GM12878 (cell line): ENCODE measurements around the gene SH3GL3. TPM values are rescaled to one million over a fixed set of nuclear protein-coding genes. Genes with fewer than 3 reads are reported as not detected.

Experiments used
- ATAC-seq: fragments of 200-7000 bp; cut with Tn5 transposase; 3 replicates; pipeline ENCODE4 v1.9.1; 2020; ENCODE audit warnings: mild to moderate bottlenecking, moderate library complexity
- BruUV-seq: library from RNA; stranded (reverse); fragments of 400-500 nt; replicated peaks from 2 replicates; lab custom pipeline; 2021; lab: Mats Ljungman, UMichigan
- CTCF ChIA-PET: fragments of 300-600 bp; sonication (Branson Sonifier 250); formaldehyde crosslinking; extraction: SDS; loops from one replicate; lab custom pipeline; 2021; ENCODE audit warnings: inconsistent platforms; lab: Yijun Ruan, JAX
- POLR2A ChIA-PET: fragments of 350-600 bp; formaldehyde crosslinking; extraction: SDS; loops from one replicate; lab custom pipeline; 2021; ENCODE audit warnings: inconsistent platforms; lab: Charles Lee
- RAD21 ChIA-PET: fragments of 300-600 bp; sonication (Branson Sonifier 250); formaldehyde crosslinking; loops from one replicate; lab custom pipeline; 2023; ENCODE audit warnings: antibody characterized with exemption; ENCODE audit not compliant: unreplicated experiment; lab: Charles Lee
- SMC1A ChIA-PET: fragments of 300-600 bp; sonication (Branson Sonifier 250); formaldehyde crosslinking; loops from one replicate; lab custom pipeline; 2023; ENCODE audit not compliant: unreplicated experiment, uncharacterized antibody; lab: Charles Lee
- DNase-seq: peaks from one replicate; pipeline ENCODE4 v3.0.0-alpha.2; 2011; ENCODE audit warnings: low read depth, low spot score
- FAIRE-seq: peaks from 3 replicates; lab custom pipeline; 2011; peaks lifted over from hg19 to GRCh38; lab: Jason Lieb, UNC
- H2AFZ ChIP-seq: 2 replicates; pipeline ENCODE4 v1.6.0; 2011; ENCODE audit warnings: low read depth, low read length, control low read depth; ENCODE audit not compliant: control insufficient read depth
- H3K27ac ChIP-seq: 2 replicates; pipeline ENCODE4 v1.5.1; 2011; ENCODE audit warnings: control low read depth; ENCODE audit not compliant: control insufficient read depth, insufficient read depth
- H3K27me3 ChIP-seq, 2 experiments: replicated peaks in 1 of 2; 2 replicates each; pipeline versions ENCODE4 v1.6.0 to v1.6.1; 2011; ENCODE audit warnings: low read length in 1 of 2; ENCODE audit not compliant: control insufficient read depth in 2 of 2, insufficient read depth in 2 of 2
- H3K36me3 ChIP-seq, 2 experiments: 2 replicates each; pipeline ENCODE4 v1.5.1; 2011; ENCODE audit warnings: low read length in 1 of 2; ENCODE audit not compliant: control insufficient read depth in 2 of 2, insufficient read depth in 2 of 2
- H3K4me1 ChIP-seq: 2 replicates; pipeline ENCODE4 v1.6.1; 2011; ENCODE audit warnings: mild to moderate bottlenecking, low read length, moderate library complexity, mixed read lengths; ENCODE audit not compliant: control insufficient read depth, insufficient read depth
- H3K4me2 ChIP-seq: 2 replicates; pipeline ENCODE4 v1.6.0; 2011; ENCODE audit warnings: control low read depth; ENCODE audit not compliant: control insufficient read depth, insufficient read depth
- H3K4me3 ChIP-seq: fragments of 200-600 bp; sonication (generic); 2 replicates; pipeline ENCODE4 v1.5.1; 2016
- H3K79me2 ChIP-seq: 2 replicates; pipeline ENCODE4 v1.6.0; 2011; ENCODE audit warnings: low read length; ENCODE audit not compliant: control insufficient read depth, insufficient read depth
- H3K9ac ChIP-seq: 2 replicates; pipeline ENCODE4 v1.8.0; 2011; ENCODE audit warnings: low read length, control low read depth, mixed read lengths; ENCODE audit not compliant: control insufficient read depth, insufficient read depth
- H3K9me3 ChIP-seq: replicated peaks from 3 replicates; pipeline ENCODE4 v1.5.1; 2011; ENCODE audit warnings: mild to moderate bottlenecking, low read length; ENCODE audit not compliant: control insufficient read depth, insufficient read depth
- H4K20me1 ChIP-seq: 2 replicates; pipeline ENCODE4 v1.6.0; 2011; ENCODE audit not compliant: control insufficient read depth, insufficient read depth
- BCL3 ChIP-seq: IDR thresholded peaks from 2 replicates; pipeline ENCODE4 v1.6.1; 2011; ENCODE audit warnings: borderline replicate concordance, low read depth, mild to moderate bottlenecking, moderate library complexity, low read length; ENCODE audit not compliant: insufficient read depth, poor library complexity, severe bottlenecking
- BMI1 ChIP-seq: fragments of 450-650 bp; IDR thresholded peaks from 2 replicates; pipeline ENCODE4 v1.6.1; 2016; ENCODE audit warnings: mild to moderate bottlenecking, moderate library complexity, borderline replicate concordance
- CHD2 ChIP-seq: IDR thresholded peaks from 2 replicates; pipeline ENCODE4 v1.6.1; 2011; ENCODE audit warnings: low read depth, low read length, improper control_type of control experiment, borderline replicate concordance
- IKZF2 ChIP-seq, 2 experiments: fragments of 450-650 bp; IDR thresholded peaks; 2 replicates each; pipeline ENCODE4 v1.6.1; 2017; ENCODE audit warnings: mild to moderate bottlenecking in 2 of 2, moderate library complexity in 2 of 2
- JUNB ChIP-seq: IDR thresholded peaks from 2 replicates; pipeline ENCODE4 v1.6.1; 2016; ENCODE audit warnings: antibody characterized with exemption, mild to moderate bottlenecking
- LARP7 ChIP-seq: fragments of 450-650 bp; IDR thresholded peaks from 2 replicates; pipeline ENCODE4 v1.6.1; 2017; ENCODE audit warnings: mild to moderate bottlenecking
- NR2C1 ChIP-seq: fragments of 450-650 bp; IDR thresholded peaks from 2 replicates; pipeline ENCODE4 v1.6.1; 2017; ENCODE audit warnings: antibody characterized with exemption, mild to moderate bottlenecking, moderate library complexity
- PAX5 ChIP-seq: IDR thresholded peaks from 2 replicates; pipeline ENCODE4 v1.6.1; 2011; ENCODE audit warnings: low read depth, low read length, borderline replicate concordance
- RELA ChIP-seq: fragments of 450-650 bp; IDR thresholded peaks from 2 replicates; pipeline ENCODE4 v1.8.0; 2014; ENCODE audit warnings: borderline replicate concordance; ENCODE audit not compliant: partially characterized antibody
- RELB ChIP-seq: fragments of 450-650 bp; IDR thresholded peaks from 2 replicates; pipeline ENCODE4 v1.6.1; 2017; ENCODE audit warnings: low read depth, mild to moderate bottlenecking, moderate library complexity
- SRF ChIP-seq, 2 experiments: IDR thresholded peaks; 2 replicates each; pipeline ENCODE4 v1.6.1; 2011; ENCODE audit warnings: low read depth in 2 of 2, low read length in 2 of 2, mild to moderate bottlenecking in 1 of 2, moderate library complexity in 1 of 2
- STAT3 ChIP-seq: IDR thresholded peaks from 2 replicates; pipeline ENCODE4 v1.6.1; 2011; ENCODE audit warnings: low read depth, low read length, improper control_type of control experiment
- SUPT20H ChIP-seq: IDR thresholded peaks from 2 replicates; pipeline ENCODE4 v1.6.1; 2011; ENCODE audit warnings: low read depth, mild to moderate bottlenecking, low read length, moderate library complexity, borderline replicate concordance; ENCODE audit not compliant: control insufficient read depth
- TBL1XR1 ChIP-seq: IDR thresholded peaks from 2 replicates; pipeline ENCODE4 v1.6.1; 2012; ENCODE audit warnings: low read depth, low read length, improper control_type of control experiment
- WGBS: methylation state at CpG from one replicate; pipeline ENCODE4 v1.1.6; 2016; ENCODE audit warnings: low lambda C conversion rate; ENCODE audit not compliant: insufficient replicate concordance, insufficient coverage; ENCODE audit errors: missing lambda C conversion rate; 5-methylcytosine and 5-hydroxymethylcytosine counted together
- in situ Hi-C: fragments of 300-500 bp; cut with MboI; formaldehyde crosslinking; loops from 9 replicates; pipeline ENCODE4 v1.14.3; 2018; ENCODE audit warnings: mixed read lengths
- intact Hi-C: fragments of 100-400 bp; cut with micrococcal nuclease; formaldehyde crosslinking; loops from one replicate; pipeline ENCODE4 v1.14.2; 2022; ENCODE audit not compliant: unreplicated experiment
- polyA plus RNA-seq, 11 experiments: library from polyadenylated mRNA; depleted of rRNA in 4 of 11; unstranded in 6 of 11; stranded (reverse) in 5 of 11; fragments of >200 nt; fragmentation: Nextera tagmentation in 4 of 11; fragmentation: Illumina TruSeq in 1 of 11; extraction: Ambion mirVana in 4 of 11; extraction: Trizol in 1 of 11; gene quantifications; 1 replicate in 1 of 11; 2 replicates in 10 of 11; pipeline versions ENCODE4 v1.2.1 to v1.2.3, GENCODE V29; 2011 to 2016; ENCODE audit warnings: inconsistent platforms in 2 of 11, missing spikeins in 2 of 11, low read depth in 1 of 11
- total RNA-seq, 4 experiments: library from RNA; depleted of rRNA in 3 of 4; stranded (reverse); fragments of >200 nt in 3 of 4; fragmentation: Illumina TruSeq in 1 of 4; extraction: Trizol in 1 of 4; gene quantifications; 2 replicates each; pipeline versions ENCODE4 v1.2.1 to v1.2.3, GENCODE V29; 2013 to 2021

Gene SH3GL3
- total and polyA plus RNA-seq, 10 of the 15 experiments (the other 5 are each of a cell fraction or from before 2014, with no cell fraction given), result not detected

- Histone ChIP-seq H4K20me1 (no peaks in the 10 kb centered on the region), H3K27me3 (peaks cover 0 to 5% of the 10 kb centered on the region in 2 experiments; a peak in 2 of 4 replicates), H3K27ac (no peak overlapping the region), H3K4me3 (no peak overlapping the region), H3K79me2 (no peaks in the 10 kb centered on the region), H2AFZ (no peak overlapping the region), H3K4me2 (no peak overlapping the region), H3K36me3 (no peaks in the 10 kb centered on the region), H3K4me1 (no peaks in the 10 kb centered on the region), H3K9ac (no peak overlapping the region), H3K9me3 (no peaks in the 10 kb centered on the region)
- RAD21 ChIA-PET, result no interaction called here
- no TSS peak for BruUV-seq
- SMC1A ChIA-PET, result interaction anchor here (1.0 to 1.4 kb wide), 3 partner anchors 14 to 28 kb away, joined by 3 read pairs; no protein-coding TSS in a partner anchor
- in situ Hi-C loops (no loop called here), intact Hi-C loops (no loop called here)
- POLR2A ChIA-PET, result interaction anchor here (0.6 kb wide), 1 partner anchor 52 kb away, joined by 3 read pairs; no protein-coding TSS in a partner anchor
- no peak for ATAC-seq
- no peak for FAIRE-seq
- WGBS, result 17% methylated on average over 5 of the region's 5 CpGs
- no peak for DNase-seq
- CTCF ChIA-PET, result interaction anchor here (0.6 to 1.9 kb wide), 5 partner anchors 13 to 337 kb away, joined by 3 to 5 read pairs (median 3); no protein-coding TSS in a partner anchor
- TF ChIP-seq PAX5 (peak; percentile 61; the same call in 1 of the 2 replicates), IKZF2 (IDR thresholded peaks at IDR 0.05) (no peak), JUNB (peak; percentile 55), LARP7 (no peak), NR2C1 (no peak)
Measured at GRCh38 chr15:83585601-83586335, 138.6 kb downstream of the SH3GL3 start.

- ATAC-seq (no peak), DNase-seq (no peak), FAIRE-seq (no peak)
- no peak overlapping the region for H3K4me3 ChIP-seq
- peaks cover 0 to 5% of the 10 kb centered on the region in 2 experiments; a peak in 1 of 4 replicates for H3K27me3 ChIP-seq
- ChIA-PET RAD21 (interaction anchor here (0.6 kb wide), 1 partner anchor 17 kb away, joined by 3 read pairs; no protein-coding TSS in a partner anchor), SMC1A (interaction anchor here (0.6 kb wide), 1 partner anchor 14 kb away, joined by 3 read pairs; no protein-coding TSS in a partner anchor), POLR2A (no interaction called here), CTCF (interaction anchor here (1.5 to 1.8 kb wide), 2 partner anchors 15 to 16 kb away, joined by 3 to 5 read pairs; no protein-coding TSS in a partner anchor)
- H4K20me1 ChIP-seq, result no peaks in the 10 kb centered on the region
- no peaks in the 10 kb centered on the region for H3K79me2 ChIP-seq
- H3K27ac ChIP-seq, result no peak overlapping the region
- no peak overlapping the region for H3K4me2 ChIP-seq
- H2AFZ ChIP-seq, result no peak overlapping the region
- H3K9ac ChIP-seq, result no peak overlapping the region
- BruUV-seq, result no TSS peak
- H3K4me1 ChIP-seq, result no peaks in the 10 kb centered on the region
- in situ Hi-C loops, result no loop called here
- H3K9me3 ChIP-seq, result no peaks in the 10 kb centered on the region
- intact Hi-C loops, result no loop called here
- no peaks in the 10 kb centered on the region for H3K36me3 ChIP-seq
- 32% methylated on average over 3 of the region's 3 CpGs for WGBS
- no peak for TF ChIP-seq TBL1XR1
- no peak for TF ChIP-seq RELA
- no peak for TF ChIP-seq CHD2
- no peak for TF ChIP-seq SUPT20H
- TF ChIP-seq SRF (IDR thresholded peaks at IDR 0.05; ENCODE audit: low read depth in 2 of 2, low read length in 2 of 2), result no peak
- TF ChIP-seq STAT3, result no peak
- no peak for TF ChIP-seq RELB
- TF ChIP-seq BCL3, result no peak
- TF ChIP-seq BMI1, result no peak
Measured at GRCh38 chr15:83587091-83587490, 139.9 kb downstream of the SH3GL3 start.
